ENCODE data around the gene ZDHHC14.

Gene ZDHHC14

DNA sequence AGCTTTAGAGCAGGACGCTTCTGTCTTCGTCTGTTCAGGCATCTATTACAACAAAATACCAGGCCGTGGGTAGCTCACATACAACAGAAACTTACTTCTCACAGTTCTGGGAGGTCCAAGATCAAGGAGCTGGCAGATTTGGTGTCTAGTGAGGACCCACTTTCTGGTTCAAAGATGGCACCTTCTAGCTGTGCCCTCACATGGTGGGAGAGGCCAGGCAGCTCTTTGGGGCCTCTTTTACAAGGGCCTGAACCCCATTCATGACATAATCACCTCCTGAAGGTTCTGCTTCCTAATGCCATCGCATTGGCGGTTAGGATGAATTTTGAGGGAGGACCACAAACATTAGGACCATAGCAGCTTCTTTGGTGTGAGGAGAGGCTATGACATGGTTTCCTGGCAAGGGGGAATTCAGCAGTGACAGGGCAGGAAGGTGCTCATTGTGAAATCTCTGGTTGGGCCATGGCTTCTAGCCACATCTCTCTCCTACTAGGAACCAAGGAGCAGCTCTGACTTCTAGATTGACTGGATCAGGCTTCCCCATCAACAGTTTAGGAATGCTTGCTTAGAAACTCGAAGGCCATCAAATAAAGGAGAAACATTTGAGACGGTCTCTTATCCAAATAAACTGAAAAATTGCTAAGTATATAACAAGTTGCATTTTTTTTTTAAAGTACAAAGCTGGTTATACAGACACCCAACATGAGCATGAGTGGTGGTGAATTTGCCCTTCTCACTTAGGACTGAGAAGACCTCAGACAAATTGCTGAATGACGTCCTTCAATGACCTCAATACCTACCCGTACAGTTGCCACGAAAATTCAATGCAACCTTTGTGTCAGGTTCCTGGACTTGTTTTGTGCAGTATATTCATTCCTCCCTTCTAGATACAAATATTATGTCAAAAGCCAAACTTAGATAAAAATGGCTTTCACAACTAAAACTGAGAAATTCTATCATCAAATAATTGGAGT is 140.7 kb downstream of the ZDHHC14 start:
- TF ChIP-seq, protein P1, sequence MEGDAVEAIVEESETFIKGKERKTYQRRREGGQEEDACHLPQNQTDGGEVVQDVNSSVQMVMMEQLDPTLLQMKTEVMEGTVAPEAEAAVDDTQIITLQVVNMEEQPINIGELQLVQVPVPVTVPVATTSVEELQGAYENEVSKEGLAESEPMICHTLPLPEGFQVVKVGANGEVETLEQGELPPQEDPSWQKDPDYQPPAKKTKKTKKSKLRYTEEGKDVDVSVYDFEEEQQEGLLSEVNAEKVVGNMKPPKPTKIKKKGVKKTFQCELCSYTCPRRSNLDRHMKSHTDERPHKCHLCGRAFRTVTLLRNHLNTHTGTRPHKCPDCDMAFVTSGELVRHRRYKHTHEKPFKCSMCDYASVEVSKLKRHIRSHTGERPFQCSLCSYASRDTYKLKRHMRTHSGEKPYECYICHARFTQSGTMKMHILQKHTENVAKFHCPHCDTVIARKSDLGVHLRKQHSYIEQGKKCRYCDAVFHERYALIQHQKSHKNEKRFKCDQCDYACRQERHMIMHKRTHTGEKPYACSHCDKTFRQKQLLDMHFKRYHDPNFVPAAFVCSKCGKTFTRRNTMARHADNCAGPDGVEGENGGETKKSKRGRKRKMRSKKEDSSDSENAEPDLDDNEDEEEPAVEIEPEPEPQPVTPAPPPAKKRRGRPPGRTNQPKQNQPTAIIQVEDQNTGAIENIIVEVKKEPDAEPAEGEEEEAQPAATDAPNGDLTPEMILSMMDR (IDR thresholded peaks at IDR 0.05): no peak

DNA sequence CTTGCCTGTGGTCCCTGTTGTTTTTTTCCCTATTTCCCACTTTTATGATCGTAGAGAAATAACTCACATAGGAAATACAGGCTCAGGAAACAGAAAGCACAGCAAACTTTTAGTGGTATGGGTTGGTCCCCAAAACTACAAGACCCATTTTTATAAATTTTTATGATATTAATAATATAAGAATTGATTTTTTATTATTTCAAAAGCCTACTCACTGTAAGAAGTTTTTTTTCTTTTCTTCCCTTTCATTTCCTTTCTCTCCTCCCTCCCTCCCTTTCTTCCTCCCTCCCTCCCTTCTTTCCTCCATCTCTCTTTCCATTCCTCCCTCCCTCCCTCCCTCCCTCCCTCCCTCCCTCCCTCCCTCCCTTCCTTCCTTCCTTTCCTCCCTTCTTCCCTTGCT is 141.5 kb downstream of the ZDHHC14 start:
- TF ChIP-seq, protein P1 (IDR thresholded peaks at IDR 0.05): no peak

DNA sequence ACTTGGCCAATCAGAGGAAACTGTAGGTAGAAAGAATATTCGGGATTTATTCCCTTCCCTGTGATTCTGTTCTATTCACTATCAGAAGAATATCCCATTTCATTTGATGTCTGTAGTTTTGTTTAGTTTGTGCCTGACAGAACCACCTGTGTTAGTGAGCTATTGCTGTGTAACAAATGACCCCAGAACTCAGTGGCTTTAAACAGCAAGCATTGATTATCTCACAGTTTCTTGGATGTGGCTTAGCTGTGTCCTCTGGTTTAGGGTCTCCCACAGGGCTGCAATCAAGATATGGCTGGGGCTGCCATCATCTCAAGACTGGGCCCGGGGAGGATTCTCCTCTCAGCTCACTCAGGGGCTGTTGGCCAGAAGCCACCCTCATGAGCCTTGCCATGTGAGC is 143.7 kb downstream of the ZDHHC14 start:
- TF ChIP-seq, protein P1 (IDR thresholded peaks at IDR 0.05): no peak

DNA sequence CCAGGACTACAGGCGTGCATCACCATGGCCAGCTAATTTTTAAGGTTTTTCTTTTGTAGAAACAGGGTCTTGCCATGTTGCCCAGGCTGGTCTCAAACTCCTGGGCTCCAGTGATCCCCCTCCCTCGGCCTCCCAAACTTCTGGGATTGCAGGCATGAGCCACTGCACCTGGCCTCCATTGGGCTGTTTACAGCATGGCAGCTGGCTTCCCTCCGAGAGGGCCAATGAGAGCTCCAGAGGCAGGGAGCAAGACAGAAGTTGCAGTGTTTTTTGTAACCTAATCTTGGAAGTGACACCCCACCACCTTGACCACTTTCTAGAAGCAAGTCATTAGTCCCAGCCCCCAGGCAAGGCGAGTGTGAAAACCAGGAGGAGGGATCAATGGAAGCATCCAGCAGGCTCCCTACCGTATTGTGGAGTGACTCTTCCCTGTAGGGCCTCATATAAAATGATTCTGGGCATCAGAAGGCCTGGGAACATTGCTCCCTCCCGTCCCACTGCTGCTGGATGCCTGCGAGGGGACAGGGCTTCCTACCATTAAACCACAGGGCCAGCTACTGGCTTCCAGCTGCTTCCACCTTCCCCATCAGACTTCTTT is 144.4 kb downstream of the ZDHHC14 start:
- TF ChIP-seq, protein P1 (IDR thresholded peaks at IDR 0.05): no peak

DNA sequence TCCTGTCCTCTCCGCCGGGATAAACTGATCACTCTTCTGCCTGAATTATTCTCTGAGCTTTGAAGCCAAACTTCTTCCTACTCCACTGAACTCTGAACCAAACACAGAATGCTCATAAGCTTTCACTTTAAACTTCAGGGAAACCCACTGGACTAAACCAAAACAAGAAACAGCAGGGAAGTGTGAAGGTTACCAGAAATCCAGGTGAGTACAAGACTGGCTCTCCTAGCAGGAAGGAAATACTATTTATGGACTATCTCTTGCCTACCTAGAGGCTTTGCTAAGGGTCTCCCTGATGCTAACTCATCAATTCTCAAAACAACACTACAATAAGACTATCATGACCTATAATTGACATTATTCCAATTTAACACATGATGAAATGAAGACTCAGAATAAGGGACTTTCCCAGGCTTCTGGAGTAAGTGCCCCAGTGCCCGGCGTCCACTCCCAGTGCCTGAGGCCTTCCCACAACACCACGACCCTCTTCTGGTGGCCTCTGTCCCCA is 145.0 kb downstream of the ZDHHC14 start:
- TF ChIP-seq, protein P1 (IDR thresholded peaks at IDR 0.05): no peak

DNA sequence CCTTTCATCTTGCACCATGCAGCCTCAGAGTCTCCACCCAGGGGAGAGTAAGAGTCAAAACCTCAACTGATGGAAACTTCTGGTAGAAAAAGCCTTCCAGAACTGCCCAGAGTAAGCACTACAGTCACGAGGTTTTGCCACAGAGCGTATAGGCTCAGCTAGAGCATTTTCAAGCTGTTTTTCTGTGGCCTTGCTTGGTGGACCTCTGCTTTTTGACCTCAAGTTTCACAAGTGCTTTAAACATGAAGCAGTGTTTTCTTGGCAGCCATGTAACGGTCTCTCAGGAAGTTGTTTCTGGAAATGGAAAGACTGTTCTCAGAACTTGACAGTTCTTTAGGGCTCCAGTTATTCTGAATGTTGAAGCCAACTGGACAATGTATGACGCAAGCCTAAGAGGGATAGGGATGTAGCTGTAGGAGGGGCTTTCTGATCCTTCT is 146.5 kb downstream of the ZDHHC14 start:
- TF ChIP-seq, protein P1 (IDR thresholded peaks at IDR 0.05): no peak

DNA sequence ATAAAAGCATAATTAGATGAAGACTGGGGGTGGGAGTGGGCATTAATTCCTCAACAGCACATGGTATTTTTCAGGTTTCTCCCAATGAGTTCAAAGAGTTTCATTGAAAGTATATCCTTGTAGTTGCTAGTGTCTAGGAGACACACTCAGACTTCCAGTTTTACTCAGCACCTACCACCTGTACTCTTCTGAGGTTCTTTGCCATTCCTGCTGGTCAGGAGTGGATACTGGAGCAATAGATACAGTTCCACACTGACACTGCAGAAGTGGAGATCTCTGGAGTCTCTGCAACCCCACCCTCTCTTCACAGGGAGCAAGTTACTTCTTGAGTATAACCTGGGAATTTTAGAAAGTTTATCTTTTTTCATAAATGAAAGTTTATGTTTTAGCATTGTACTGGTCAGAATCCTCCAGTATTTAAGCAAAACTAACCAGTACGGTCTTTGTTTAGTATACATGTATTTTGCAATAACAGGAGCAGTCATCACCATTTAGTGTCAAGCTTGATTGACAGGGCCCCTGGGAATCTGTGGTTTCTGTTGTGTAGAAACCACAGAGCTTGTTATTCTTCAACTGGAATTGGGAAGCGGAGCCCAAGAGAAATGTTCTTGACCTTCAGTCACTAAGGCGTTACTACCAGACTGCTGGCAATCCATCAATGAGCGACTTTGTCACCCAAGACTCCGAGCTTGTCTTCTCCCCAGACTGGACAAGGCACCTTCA is 148.1 kb downstream of the ZDHHC14 start:
- TF ChIP-seq, protein P1 (IDR thresholded peaks at IDR 0.05): no peak

Data from LNCAP (cell line).